Tibial artery (tissue), 4 donors: ENCODE measurements around the gene IGSF3.
"Not testable (repeated sequence)": the region's sequence is repeated elsewhere in the genome, so short reads cannot be mapped to it uniquely, and the experiment has no call there.

Experiments
- DNase-seq, 2 donors: peaks; one replicate each; pipeline ENCODE4 v3.0.0-alpha.2; 2019
- H3K27ac ChIP-seq, 2 donors: fragments of 200-600 bp; sonication (generic) in 1 of 2; 1 replicate in 1 of 2; 2 replicates in 1 of 2; pipeline ENCODE4 v1.5.1; 2018 to 2019; ENCODE audit warnings: mild to moderate bottlenecking in 1 of 2
- H3K27me3 ChIP-seq, 2 donors: fragments of 200-600 bp; sonication (generic) in 1 of 2; one replicate each; pipeline versions ENCODE4 v1.5.1 to v1.6.0; 2016 to 2019
- H3K36me3 ChIP-seq, 3 donors: fragments of 200-600 bp; sonication (generic) in 2 of 3; one replicate each; pipeline ENCODE4 v1.5.1; 2016 to 2019; ENCODE audit warnings: mild to moderate bottlenecking in 2 of 3
- H3K4me1 ChIP-seq, 4 donors: fragments of 200-600 bp; sonication (generic) in 2 of 4; 1 replicate in 3 of 4; 2 replicates in 1 of 4; pipeline ENCODE4 v1.5.1; 2016 to 2019
- H3K4me3 ChIP-seq, 2 donors: fragments of 200-600 bp; sonication (generic) in 1 of 2; 1 replicate in 1 of 2; 2 replicates in 1 of 2; pipeline ENCODE4 v1.5.1; 2018 to 2019; ENCODE audit warnings: mild to moderate bottlenecking in 2 of 2
- H3K9me3 ChIP-seq, 3 donors: fragments of 200-600 bp; sonication (generic) in 1 of 3; one replicate each; pipeline ENCODE4 v1.5.1; 2016 to 2019
- intact Hi-C: fragments of 100-400 bp; cut with DNase I; formaldehyde crosslinking; loops from one replicate; pipeline ENCODE4 v1.15.0; 2023; ENCODE audit warnings: low total_unique reads

The IGSF3 gene

DNA sequence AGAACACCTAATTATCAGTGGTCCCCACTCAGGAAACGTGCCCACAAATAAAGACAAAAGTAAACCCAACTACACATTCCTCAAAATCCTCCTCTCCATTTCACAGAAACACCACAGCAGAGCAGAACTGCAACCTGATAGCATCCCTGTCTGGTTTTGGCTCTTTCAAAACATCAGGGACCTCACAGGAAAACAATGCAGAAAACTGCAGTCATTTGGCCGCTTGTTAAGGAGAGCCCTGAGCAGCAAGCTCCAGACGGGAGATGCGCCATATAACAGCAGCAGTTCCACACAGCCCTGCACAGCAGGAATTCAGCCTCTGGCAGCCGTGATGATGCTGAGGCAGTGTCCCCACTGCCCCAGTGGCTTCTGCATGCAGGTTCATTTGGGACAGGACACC is 23.4 kb downstream of the IGSF3 start:
- H3K4me3 ChIP-seq, intact Hi-C loops, DNase-seq, H3K27me3 ChIP-seq, H3K27ac ChIP-seq, H3K9me3 ChIP-seq, H3K4me1 ChIP-seq, H3K36me3 ChIP-seq: not testable (repeated sequence)

DNA sequence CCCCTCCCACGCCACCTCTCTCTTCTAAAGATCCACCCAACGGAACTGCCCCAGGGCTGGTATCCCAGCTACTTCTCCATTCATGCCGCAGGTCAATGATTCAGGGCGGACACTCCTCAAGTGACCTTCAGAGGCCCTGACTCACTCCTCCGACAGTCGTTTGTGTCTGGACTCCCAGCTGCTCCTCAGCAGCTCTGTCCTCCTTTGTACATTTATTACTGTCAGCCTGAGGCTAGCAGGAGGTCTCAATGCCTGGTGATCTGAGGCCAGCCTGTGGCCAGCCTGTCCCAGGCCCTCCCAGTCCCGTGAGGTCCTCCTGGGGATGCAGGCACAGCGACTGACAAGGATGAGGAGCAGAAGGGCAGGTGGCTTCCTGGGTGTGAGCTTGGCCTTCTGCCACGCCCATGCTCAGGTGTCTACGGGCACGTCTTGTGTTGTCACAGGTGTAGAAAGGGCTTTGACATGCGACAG is 24.2 kb downstream of the IGSF3 start:
- H3K27ac ChIP-seq, H3K27me3 ChIP-seq, DNase-seq, intact Hi-C loops, H3K9me3 ChIP-seq, H3K4me3 ChIP-seq, H3K36me3 ChIP-seq, H3K4me1 ChIP-seq: not testable (repeated sequence)

DNA sequence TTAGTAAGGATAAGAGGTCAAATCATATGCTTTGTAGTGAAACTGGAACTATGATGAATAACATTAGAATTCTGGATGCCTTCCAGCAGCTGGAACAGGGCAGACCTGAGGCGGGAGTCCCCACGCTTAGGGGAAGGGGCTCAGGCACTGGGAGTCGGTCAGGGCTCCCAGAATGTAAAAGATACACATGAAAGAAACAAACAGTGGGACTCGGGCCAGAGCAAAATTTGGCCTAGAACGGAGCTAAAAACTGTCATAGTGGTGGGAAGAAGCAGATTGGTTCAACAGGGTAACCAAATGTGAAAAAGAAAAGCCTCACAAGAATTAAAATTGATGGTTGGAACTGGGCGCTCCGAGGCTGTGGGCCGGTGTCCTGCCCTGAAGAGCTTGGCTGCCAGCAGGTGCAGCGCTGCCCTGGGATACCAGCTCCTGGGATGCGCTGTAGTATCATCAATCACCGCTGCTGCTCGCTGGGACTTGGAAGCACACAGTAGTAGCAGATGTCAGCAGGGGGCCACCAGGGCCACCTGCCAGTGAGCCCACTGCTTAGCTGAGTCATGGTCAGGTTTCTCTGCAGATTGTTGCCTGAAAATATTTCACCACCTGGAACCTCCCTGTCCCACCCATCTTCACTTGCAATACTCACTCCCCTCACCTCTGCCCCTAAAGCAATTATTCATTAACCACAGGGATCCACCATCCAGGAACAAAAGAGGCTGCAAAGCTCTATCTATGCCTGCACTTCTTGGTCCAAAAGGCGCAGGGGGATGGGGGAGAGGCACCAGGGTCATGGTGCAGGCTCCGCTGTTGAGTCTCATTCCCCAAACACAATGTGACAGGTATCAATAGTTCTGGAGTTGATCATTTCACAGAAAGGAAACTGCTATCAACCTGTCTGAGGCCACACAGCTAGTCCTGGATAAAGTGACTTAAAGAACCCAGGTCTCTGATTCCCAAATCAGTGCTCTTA is 24.9 kb downstream of the IGSF3 start:
- DNase-seq, H3K36me3 ChIP-seq, H3K4me3 ChIP-seq, H3K27ac ChIP-seq, intact Hi-C loops, H3K9me3 ChIP-seq, H3K27me3 ChIP-seq, H3K4me1 ChIP-seq: not testable (repeated sequence)

DNA sequence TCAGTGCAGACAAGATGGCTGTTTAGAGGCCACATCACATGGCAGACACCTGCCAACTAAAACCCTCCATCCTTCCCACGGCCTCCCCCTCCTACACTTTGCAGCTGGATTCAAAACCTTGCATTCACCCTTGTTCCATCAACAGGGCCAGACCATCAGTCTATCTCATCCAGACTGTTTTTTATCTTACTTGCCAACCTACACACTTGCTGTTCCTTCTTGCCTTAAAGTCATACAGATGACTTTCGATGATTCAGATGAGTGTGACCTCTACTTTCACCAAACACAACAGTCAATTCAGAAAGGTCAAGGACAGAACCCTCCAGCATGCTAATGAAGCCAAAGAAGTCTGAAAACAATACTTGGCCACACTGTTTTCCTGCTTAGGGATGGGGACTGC is 29.9 kb downstream of the IGSF3 start:
- H3K27me3 ChIP-seq, H3K27ac ChIP-seq, H3K36me3 ChIP-seq, DNase-seq, H3K4me1 ChIP-seq, H3K4me3 ChIP-seq, intact Hi-C loops, H3K9me3 ChIP-seq: not testable (repeated sequence)

DNA sequence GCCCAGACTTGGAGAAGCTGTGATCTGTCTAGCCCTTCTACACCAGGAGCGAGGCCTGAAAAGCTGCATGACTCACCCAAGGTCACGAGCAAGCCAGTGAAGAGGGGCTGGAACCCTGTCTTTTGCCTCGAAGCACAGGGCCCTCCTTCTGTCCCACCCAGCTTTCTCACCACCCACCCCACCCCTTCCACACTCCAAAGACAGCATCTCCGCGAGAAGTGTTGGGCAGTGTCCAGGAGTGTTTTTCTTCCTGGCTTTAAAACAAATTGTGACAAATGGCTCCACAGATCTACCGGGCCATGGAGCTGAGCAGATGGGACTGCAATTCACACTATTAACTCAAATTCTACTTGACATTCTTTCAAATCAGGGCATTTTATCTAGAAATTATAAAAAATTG is 30.9 kb downstream of the IGSF3 start:
- H3K36me3 ChIP-seq, H3K9me3 ChIP-seq, DNase-seq, H3K27me3 ChIP-seq, intact Hi-C loops, H3K27ac ChIP-seq, H3K4me3 ChIP-seq: not testable (repeated sequence)
- peaks cover 0 to 11% (median 0%) of the 10 kb centered on the region in 4 donors for H3K4me1 ChIP-seq

DNA sequence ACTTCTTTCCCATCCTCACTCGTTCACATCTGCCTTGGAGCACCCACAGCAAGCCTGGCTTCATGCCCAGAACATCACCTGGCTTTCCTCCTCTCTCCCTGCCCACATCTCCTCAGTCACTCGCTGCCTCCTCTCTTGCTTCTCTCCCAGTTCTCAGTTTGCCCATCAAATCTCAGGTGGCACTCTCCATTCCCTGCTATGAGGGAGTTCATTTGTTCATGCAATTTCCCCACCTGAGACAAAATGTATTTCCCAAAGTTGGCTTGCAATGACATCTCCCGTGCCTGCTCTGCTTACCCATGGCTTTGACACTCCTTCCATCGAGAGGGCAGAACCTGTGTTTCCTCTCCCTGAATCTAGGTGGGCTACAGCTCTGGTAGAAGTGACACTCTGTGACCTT is 33.1 kb downstream of the IGSF3 start:
- H3K4me3 ChIP-seq, intact Hi-C loops, H3K9me3 ChIP-seq, DNase-seq, H3K27me3 ChIP-seq, H3K27ac ChIP-seq, H3K36me3 ChIP-seq: not testable (repeated sequence)
- H3K4me1 ChIP-seq, result peaks cover 0 to 11% (median 0%) of the 10 kb centered on the region in 4 donors

DNA sequence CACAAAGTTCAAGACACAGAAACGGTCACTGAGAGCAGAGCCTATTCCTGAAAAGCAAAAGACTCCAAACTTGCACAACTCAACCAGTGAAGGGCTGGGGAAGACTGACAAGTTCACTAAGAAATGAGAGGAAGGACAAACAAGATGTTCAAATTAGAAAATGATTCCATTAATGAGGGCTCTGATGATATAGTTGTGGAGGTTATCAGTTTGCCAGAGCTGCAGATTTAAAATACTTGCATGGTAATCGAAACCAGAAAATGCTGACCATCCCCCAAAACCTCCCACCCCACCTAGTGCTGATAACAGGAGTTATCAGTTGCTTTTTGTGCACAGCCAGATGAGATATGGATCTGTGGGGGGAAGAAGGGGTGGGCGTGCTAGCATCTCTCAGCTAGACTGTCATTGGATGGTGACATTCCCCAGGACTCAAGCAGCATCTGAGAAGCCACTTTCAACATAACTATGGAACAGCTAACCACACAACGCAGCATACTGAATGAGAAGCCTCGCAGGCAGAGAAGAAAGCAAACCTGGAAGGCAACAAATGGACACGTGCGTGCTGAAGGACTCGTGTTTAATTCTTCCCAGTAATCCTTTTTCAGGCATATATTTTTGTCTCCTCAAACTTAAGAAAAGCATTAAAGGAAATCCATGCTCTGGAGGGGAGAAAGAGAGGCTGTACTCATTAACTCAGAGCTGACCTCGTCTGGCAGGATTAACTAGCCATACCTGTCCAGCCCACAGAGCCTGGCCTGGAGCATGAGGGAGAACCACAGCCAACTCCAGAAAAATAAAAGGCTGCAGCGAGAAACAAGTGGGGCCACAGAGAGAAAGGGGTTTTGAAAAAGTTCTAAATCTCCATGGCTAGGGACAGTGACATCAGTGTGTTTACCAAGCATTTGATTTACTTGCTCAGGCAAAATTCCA is 35.3 kb downstream of the IGSF3 start:
- peaks cover 0 to 11% (median 0%) of the 10 kb centered on the region in 4 donors for H3K4me1 ChIP-seq
- not testable (repeated sequence) for H3K9me3 ChIP-seq, DNase-seq

DNA sequence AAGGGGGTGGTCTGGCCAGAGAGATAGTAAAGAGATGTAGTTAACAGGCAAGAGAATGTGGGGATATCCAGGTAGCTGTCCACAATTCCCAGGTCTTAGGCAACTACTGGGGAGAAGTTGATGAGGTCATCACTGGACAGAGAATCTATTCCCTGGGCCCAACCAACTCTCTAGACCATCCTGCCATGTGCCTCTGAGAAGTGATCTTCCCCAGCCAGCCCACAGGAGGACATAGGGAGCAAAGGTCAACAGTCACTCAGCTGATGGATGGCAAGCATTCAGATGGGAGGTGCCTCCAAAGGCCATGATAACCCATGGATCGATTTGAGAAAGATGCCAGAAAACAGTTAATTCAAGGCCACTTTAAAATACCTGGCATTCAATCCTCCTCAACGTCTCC is 36.0 kb downstream of the IGSF3 start:
- H3K36me3 ChIP-seq, H3K4me3 ChIP-seq, H3K27me3 ChIP-seq, H3K9me3 ChIP-seq, DNase-seq, intact Hi-C loops, H3K27ac ChIP-seq: not testable (repeated sequence)
- peaks cover 0 to 11% (median 0%) of the 10 kb centered on the region in 4 donors for H3K4me1 ChIP-seq

More for the DNA sequence above, 35.3 kb downstream of the IGSF3 start:
- H3K27me3 ChIP-seq, H3K36me3 ChIP-seq, H3K4me3 ChIP-seq, intact Hi-C loops, H3K27ac ChIP-seq: not testable (repeated sequence)

DNA sequence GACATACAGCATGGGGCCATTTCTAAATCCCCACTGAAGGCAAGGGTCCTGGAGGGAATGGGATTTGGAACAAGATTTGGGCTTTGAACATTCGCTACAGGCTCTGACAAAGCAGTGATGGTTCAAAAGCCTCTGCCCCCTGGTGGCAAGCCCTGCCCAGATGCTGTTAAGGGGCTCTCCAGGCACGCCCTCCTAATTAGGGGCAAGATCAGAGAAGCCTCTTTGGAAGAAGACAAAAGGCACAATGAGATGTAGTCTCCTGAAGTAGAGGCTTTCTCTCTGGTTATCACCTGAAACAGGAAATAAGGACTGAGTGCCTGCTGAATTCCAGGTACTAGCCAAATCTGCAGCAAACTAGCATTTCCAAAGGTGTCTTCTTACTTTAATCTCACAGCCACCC is 37.5 kb downstream of the IGSF3 start:
- DNase-seq, H3K27ac ChIP-seq, H3K9me3 ChIP-seq, H3K4me3 ChIP-seq, H3K36me3 ChIP-seq, intact Hi-C loops, H3K27me3 ChIP-seq: not testable (repeated sequence)
- peaks cover 0 to 11% (median 0%) of the 10 kb centered on the region in 4 donors for H3K4me1 ChIP-seq

DNA sequence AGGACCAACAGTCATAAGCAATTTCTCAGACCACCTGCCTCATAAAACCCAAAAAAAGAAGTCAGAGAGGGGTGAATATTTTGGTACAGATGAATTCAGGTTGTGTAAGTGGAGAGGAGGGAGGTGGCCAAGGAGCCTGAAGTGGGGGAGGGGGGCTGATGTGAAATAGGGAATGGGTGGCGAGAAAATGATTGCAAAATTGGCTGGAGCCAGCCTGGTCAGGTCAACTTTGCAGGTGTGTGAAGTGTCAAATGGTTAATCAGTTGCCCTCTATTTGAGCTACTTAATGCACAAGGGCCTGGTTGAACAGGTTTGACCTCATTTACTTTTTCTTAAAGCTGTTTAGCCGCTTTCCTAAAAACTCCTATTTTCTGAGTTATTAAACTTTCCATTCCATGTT is 38.1 kb downstream of the IGSF3 start:
- H3K27me3 ChIP-seq, H3K36me3 ChIP-seq, H3K27ac ChIP-seq, H3K9me3 ChIP-seq, H3K4me3 ChIP-seq, intact Hi-C loops, DNase-seq: not testable (repeated sequence)
- H3K4me1 ChIP-seq, result peaks cover 0 to 11% (median 0%) of the 10 kb centered on the region in 4 donors
